Measurements from ENCODE around the gene ABHD12.

- TF ChIP-seq CTCF (IDR thresholded peaks at IDR 0.05; ENCODE audit: insufficient read depth, low read length, poor library complexity, severe bottlenecking): no peak
- TF ChIP-seq EZH2phosphoT487 (conservative IDR thresholded peaks at IDR 0.05; ENCODE audit: low read length): no peak
These were observed 52.3 kb downstream of the ABHD12 start for GRCh38 chr20:25338112-25339023.

Data from SU-DHL-6 (cell line).